ENCODE results near the gene CDHR5.
A peak's percentile ranks its signal among the peaks of the same experiment; 100 is the strongest.

Gene CDHR5

GRCh38 chr11:581342-581741 lies 43.4 kb downstream of the CDHR5 start:
- DNase-seq, result no peak

- no peak for DNase-seq
These were observed 44.7 kb downstream of the CDHR5 start for GRCh38 chr11:579830-580601.

GRCh38 chr11:578276-579035 lies 46.3 kb downstream of the CDHR5 start:
- DNase-seq, result no peak

GRCh38 chr11:577611-577894 lies 47.2 kb downstream of the CDHR5 start:
- DNase-seq, result no peak

GRCh38 chr11:576811-577610 lies 47.7 kb downstream of the CDHR5 start:
- no peak for DNase-seq

GRCh38 chr11:575996-576768 lies 48.6 kb downstream of the CDHR5 start, which contains the start of gene PHRF1:
Gene PHRF1, plus strand, starts transcription at chr11:576470. Its CDS starts 5,043 bp downstream, at chr11:581513.
- DNase-seq, result peak; percentile 92 to 97 (median 94)

GRCh38 chr11:575313-575995 lies 49.3 kb downstream of the CDHR5 start:
- DNase-seq, result peak in 3 of 6 experiments; percentile 69 to 90 (median 89)

GRCh38 chr11:574632-575312 lies 50.0 kb downstream of the CDHR5 start:
- DNase-seq, result no peak

GRCh38 chr11:574031-574570 lies 50.7 kb downstream of the CDHR5 start:
- DNase-seq, result peak in 2 of 6 experiments; percentile 17 to 34

GRCh38 chr11:573146-573759 lies 51.5 kb downstream of the CDHR5 start:
- no peak for DNase-seq

GRCh38 chr11:571802-572185 lies 53.0 kb downstream of the CDHR5 start:
- DNase-seq, result no peak

- no peak for DNase-seq
These were observed 55.4 kb downstream of the CDHR5 start for GRCh38 chr11:569158-569885.

GRCh38 chr11:568306-569157 lies 56.2 kb downstream of the CDHR5 start:
- DNase-seq, result peak; percentile 86 to 94 (median 92)

- DNase-seq, result peak in 4 of 6 experiments; percentile 22 to 38 (median 36)
These were observed 57.0 kb downstream of the CDHR5 start for GRCh38 chr11:567629-568292.

GRCh38 chr11:567011-567628 lies 57.6 kb downstream of the CDHR5 start:
- DNase-seq, result no peak
